HG03025 (cell line): ENCODE data around the gene TRIM72.
A peak's percentile ranks its signal among the peaks of the same experiment; 100 is the strongest.
"Not testable (repeated sequence)": the region's sequence is repeated elsewhere in the genome, so short reads cannot be mapped to it uniquely, and the experiment has no call there.

Source experiments
- ATAC-seq: cut with Tn5 transposase; IDR thresholded peaks from one replicate; pipeline ENCODE4 v1.9.1; 2021; ENCODE audit warnings: mild to moderate bottlenecking, moderate library complexity; ENCODE audit not compliant: unreplicated experiment, low FRiP score

Gene TRIM72

GRCh38 chr16:31213877-31214707, at the start of gene TRIM72:
TSS of gene TRIM72 (plus strand) at chr16:31214119. CDS start at chr16:31214739, 620 bp downstream.
- ATAC-seq, result no peak

- no peak for ATAC-seq
These were observed 46.6 kb upstream of the TRIM72 start for GRCh38 chr16:31167315-31167714.

GRCh38 chr16:31168848-31169247, 45.1 kb upstream of the TRIM72 start:
- no peak for ATAC-seq

DNA sequence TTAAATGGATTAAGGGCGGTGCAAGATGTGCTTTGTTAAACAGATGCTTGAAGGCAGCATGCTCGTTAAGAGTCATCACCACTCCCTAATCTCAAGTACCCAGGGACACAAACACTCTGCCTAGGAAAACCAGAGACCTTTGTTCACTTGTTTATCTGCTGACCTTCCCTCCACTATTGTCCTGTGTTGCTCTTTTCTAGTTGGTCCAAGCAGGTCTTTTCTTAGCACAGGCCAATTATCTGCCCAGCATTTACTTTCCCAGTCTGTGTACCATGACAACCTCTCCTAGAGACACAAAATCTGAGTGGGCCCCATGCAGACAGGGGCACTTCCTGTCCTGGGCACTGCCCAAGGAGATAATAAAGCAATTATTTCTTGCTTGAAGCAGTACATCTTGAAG, 43.9 kb upstream of the TRIM72 start:
- ATAC-seq, result not testable (repeated sequence)

DNA sequence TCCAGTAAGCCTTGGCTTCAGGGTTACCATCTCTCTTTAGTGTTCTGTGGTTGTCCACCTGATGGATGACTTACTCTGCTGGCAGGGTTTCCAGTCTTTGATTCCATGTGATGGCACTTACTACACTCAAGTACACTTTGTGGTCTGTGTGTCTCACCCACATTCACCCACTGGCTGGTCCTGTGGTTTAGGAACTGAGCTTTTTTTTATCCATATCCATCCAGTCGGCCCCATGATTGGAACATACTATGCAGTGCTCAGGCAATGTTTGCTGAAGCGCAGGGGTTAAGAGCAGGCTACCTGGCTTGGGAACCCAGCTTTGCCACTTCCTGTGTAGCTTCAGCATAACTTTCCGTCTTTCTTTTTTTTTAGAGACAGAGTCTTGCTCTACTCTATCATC, 36.8 kb upstream of the TRIM72 start:
- ATAC-seq, result no peak

DNA sequence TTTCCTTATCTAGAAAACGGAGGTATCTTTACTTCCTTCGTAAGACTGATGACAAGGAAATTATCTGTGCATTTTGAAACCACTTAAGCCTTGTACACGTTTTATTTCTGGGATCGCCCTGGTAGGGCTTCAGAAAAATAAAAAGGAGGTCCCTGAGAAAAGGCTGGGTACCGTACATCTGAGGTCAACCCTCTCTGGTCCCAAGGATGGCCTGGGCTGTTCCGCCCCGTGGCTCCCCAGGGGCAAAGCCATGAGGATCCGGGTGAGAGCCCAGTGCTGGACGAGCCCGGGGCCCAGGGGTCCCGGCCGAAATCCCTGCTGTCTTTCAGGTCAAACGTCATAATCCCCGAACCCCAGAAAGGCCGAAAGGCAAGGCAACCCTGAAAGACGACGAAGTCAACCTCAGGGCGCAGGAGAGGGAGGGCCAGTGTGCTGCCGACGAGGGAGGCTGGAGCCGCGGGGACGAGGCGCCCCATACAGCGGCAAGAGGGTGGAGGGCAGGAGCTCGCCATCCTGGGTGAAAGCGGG, 34.6 kb upstream of the TRIM72 start:
- ATAC-seq, result no peak

DNA sequence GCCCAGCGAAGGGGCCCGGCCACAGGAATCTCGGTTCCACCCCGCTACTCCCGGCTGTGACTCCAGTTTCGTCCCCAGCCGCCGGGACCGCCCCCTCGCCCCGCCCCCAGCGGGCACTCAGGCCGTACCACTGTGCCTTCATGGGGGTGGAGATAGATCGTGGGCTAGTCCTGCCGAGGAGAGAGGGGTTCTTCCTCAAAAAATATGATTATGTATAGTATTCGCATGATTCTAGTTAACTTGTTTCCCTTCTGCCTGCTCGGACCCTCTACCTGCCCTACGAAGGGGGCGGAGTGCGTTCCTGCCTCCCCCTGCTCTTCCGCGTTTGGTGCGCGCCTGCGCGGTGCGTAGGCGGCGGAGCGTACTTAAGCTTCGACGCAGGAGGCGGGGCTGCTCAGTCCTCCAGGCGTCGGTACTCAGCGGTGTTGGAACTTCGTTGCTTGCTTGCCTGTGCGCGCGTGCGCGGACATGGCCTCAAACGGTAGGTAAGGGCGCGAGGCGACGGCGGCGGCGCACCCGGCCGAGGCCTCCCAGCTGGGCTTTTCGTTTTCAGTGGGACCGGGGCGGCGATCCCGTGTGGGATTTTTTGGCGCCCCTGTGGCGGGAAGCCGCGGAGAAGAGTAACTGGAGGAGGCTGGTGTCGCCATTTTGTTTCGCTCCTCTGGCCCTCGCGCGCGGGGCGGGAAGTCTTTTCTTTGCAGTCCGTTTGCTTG, 34.0 kb upstream of the TRIM72 start, which contains the start of gene FUS:
FUS (plus strand) TSS at position 393 of the 713 bp plus-strand sequence; CDS start at position 469, 76 bp downstream.
- ATAC-seq, result peak; percentile 58

DNA sequence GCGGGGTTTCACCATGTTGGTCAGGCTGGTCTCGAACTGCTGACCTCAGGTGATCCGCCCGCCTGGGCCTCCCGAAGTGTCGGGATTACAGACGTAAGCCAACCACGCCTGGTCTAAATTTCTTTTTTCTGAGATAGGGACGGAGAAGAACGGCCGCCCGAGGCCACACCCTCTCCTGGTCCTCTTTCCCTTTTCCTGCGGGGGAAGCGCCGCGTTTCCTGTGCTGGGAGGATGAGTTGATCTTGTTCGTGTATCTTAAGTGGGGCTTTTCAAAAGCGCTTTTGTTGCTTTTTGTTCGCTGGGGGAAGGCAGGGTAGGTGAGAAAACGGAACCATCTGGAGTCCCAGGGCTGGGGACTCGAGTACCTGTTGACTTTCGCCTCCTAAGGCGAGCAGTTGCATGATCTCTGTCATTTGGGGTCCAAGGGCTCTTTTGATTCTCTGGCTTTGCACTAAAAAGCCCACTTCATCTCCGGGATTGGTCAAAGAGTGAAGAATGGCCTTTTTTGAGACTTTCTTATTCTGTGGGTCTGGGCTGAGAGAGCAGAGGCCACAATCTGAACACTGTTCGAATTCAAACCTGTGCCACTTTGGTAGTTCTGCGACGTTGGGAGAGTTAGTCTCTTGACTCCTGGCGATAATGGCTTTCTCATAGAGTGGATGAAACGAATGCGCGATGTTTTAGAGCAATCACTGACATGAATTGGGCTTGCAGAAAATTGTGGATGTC, 32.7 kb upstream of the TRIM72 start:
- ATAC-seq, result no peak

GRCh38 chr16:31182391-31182790, 31.5 kb upstream of the TRIM72 start:
- ATAC-seq, result no peak

DNA sequence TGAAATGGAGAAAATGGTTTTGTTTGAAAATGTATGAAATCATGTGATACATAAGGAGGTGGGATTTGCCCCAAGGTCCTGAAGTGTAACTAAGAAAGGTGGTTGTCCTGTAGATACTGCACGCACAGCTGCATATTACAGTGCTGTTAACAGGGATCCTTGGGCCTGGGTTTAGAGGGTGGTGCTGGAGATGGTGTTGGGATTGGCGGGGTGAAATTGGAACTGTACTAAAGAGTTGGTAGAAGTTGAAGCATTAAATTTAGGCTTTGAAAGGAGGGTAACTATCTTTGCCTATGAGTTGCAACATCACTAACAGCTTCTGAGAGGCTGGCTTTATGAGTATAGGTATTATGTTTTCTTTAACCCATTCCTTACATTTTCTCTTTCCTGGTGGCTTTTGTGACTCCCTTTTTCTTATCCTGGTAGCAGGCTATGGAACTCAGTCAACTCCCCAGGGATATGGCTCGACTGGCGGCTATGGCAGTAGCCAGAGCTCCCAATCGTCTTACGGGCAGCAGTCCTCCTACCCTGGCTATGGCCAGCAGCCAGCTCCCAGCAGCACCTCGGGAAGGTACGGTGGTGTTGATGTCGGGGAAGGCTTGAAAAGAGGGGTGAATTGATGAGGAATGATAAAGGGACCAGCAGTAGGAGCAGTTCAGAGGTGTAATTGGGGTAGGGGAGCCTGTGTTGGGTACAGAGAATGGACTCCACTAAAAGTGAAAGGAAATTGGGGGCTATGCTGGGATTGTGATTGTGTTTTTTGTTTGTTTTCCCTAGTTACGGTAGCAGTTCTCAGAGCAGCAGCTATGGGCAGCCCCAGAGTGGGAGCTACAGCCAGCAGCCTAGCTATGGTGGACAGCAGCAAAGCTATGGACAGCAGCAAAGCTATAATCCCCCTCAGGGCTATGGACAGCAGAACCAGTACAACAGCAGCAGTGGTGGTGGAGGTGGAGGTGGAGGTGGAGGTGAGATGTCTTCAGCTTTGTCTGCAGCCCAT, 30.2 kb upstream of the TRIM72 start:
- no peak for ATAC-seq

DNA sequence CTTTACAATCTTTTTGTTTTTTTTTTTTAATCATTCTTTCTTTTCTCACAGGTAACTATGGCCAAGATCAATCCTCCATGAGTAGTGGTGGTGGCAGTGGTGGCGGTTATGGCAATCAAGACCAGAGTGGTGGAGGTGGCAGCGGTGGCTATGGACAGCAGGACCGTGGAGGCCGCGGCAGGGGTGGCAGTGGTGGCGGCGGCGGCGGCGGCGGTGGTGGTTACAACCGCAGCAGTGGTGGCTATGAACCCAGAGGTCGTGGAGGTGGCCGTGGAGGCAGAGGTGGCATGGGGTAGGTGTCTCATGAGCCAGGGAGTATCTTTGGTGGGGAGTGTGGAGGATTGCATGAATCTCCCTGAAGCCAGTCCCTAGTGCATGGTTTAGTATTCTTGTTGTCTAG, 29.0 kb upstream of the TRIM72 start:
- no peak for ATAC-seq

DNA sequence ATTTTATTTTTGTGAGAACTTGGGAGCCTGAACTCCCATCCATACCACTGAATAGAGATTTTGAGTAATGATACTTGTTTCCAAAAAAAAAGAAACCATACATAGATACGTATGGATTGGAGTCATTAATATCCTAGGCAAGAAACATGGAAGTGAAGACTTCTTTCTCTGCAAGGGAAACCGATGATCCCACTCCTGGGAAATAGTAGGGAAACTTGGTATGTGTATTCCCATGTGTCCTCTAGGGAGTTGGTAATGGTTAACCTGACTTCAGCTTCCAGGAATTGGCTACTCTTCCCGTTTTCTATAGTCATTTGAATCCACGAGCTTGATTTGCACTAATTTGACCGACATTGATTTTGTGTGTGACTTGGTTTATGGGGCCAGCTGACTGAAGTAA, 28.6 kb upstream of the TRIM72 start:
- ATAC-seq, result no peak

DNA sequence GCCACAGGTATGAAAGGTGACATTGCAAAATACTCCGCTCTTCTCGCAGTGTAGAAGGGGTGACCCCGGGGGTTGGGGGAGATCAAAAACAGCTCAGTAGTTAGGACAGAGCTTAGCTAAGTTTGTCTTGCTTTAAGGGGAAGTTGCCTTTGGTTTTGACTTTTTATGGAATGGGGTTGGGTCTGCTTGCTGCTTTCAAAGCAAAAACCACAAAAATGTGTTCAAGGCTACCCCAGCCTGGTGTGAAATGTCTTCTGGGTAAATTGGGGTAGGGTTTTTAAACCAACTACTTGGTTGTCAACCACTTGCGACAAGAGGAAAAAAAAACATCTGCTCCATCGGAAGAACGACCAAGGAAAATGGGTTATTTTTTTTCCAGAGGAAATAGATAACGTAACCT, 27.7 kb upstream of the TRIM72 start:
- no peak for ATAC-seq

DNA sequence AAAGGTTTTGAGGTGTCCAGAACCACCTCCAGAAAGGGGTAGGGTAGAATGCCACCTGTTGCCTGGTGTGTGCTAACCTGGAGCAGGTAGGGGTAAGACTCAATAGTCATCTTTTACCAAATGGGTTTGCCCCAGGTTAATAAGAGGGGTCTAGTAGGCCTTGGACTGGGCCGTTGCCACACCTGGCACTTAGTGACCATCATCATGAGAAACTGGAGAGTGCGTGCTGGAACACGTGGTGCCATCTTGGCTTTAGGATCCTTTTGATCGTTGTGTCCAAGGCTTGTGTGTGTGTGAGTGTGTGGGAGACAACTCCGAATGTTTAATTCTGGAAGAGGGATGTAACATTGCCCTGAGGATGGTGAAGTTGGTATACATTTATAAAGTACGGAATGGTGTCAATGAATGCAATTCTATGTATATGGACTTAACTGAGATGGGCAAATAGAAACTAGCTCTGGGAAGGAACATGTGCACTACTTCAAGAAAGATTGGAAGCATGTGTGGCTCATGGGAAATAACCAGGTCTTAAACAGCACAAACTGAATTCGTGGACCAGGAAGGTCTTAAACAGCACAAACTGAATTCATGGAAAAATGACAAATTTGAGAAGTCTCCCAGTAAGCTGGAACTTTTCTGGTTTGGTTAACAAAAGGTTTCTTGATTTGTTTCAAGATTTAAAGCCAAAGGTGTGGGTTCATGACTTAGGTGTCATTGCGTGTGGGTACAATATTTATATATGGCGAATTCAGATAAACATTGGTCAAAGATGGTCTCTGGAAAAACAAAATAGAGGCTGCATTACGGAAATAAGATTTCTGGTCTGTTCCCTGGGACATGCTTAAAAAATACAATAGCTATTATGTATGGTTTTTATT, 26.8 kb upstream of the TRIM72 start:
- no peak for ATAC-seq

DNA sequence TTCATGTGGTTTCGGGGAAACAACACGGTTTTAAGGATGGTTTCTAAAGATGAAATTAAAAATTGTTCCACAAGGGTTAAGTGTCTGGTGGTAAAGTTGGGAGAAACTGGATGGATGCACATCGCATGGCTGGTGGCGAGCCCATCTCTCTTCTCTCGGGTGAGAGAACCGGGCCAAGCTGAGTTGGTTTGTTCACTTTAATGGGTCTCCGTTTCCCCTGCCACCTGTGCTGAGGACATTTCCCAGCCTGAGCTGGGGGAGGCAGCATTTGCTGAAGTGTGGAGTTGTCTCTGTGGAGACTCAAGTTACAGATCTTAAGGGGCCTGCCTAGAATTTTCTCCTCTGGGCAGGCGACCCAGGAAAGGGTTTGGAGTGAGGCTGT, 26.1 kb upstream of the TRIM72 start:
- ATAC-seq, result no peak

- ATAC-seq, result no peak
These were observed 25.2 kb upstream of the TRIM72 start for GRCh38 chr16:31188450-31189411.

DNA sequence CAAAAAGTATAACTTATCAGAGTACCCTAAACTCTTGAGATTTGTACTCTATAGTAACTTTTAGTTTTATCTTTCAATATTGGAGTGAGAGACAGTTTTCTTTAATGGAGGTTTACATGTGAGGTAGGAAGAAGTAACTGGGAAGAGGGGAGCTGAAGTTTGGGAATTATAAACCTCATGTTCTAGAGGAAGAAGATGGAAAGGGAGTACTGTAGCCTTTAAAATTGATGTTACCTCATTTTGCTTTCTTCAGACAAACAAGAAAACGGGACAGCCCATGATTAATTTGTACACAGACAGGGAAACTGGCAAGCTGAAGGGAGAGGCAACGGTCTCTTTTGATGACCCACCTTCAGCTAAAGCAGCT, 24.5 kb upstream of the TRIM72 start:
- ATAC-seq, result no peak

DNA sequence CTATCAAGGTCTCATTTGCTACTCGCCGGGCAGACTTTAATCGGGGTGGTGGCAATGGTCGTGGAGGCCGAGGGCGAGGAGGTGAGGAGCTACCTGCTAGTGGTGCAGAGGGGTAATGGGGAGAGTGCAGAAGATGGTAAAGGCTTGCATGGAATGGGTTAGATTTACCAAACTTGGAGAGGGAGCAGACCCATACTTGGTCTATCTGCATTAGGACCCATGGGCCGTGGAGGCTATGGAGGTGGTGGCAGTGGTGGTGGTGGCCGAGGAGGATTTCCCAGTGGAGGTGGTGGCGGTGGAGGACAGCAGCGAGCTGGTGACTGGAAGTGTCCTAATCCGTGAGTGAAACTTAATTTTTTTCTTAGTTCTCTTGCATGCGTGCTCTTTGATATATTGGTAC, 23.9 kb upstream of the TRIM72 start:
- no peak for ATAC-seq
